ENCODE results near the gene LIMA1. TPM values are rescaled to one million over a fixed set of nuclear protein-coding genes. Genes with fewer than 3 reads are reported as not detected.

Gene LIMA1
- total and polyA plus RNA-seq, 2 donors, result 46.9 to 120 TPM

DNA sequence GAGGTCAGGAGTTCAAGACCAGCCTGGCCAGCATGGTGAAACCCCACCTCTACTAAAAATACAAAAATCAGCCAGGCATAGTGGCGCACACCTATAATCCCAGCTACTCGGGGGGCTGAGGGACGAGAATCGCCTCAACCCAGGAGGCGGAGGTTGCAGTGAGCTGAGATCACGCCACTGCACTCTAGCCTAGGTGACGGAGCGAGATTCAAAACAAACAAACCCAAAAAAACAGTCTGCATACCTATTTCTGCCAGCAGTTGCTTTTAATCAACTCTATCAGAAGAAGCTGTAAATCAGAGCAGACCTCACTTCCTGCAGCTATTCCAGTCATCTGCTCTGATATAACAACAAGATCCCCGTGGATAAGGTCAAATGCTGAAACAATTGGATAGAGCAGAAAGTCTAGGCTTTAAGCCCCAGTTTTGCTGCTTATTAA is 50.5 kb downstream of the LIMA1 start:
- no peak overlapping the region for H3K27ac ChIP-seq (ENCODE audit: low read depth in 1 of 2, low read length in 1 of 2)

DNA sequence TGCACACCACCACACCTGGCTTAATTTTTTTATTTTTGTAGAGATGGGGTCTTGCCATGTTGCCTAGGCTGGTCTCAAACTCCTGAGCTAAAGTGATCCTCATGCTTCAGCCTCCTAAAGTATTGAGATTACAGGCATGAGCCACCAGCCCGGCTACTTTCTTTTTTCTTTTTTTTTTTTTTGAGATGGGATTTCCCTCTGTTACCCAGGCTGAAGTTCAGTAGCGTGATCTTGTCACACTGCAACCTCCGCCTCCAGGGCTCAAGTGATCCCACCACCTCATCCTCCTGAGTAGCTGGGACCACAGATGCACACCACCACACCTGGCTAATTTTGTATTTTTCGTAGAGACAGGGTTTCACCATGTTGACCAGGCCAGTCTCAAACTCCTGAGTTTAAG is 51.1 kb downstream of the LIMA1 start:
- WGBS, result 91% methylated on average over 4 of the region's 4 CpGs
- Histone ChIP-seq H3K27ac (ENCODE audit: low read depth in 1 of 2, low read length in 1 of 2) (no peak overlapping the region), H3K4me1 (ENCODE audit: control insufficient read depth in 2 of 2, insufficient read depth in 2 of 2, low read length in 2 of 2) (no peaks in the 10 kb centered on the region), H3K4me3 (ENCODE audit: low read length in 2 of 2) (no peak overlapping the region), H3K36me3 (ENCODE audit: control insufficient read depth in 2 of 2, insufficient read depth in 2 of 2, low read length in 1 of 2) (no peaks in the 10 kb centered on the region), H3K9me3 (ENCODE audit: control insufficient read depth in 2 of 2, insufficient read depth in 1 of 2, low read length in 1 of 2) (no peaks in the 10 kb centered on the region), H3K27me3 (ENCODE audit: control insufficient read depth in 2 of 2, insufficient read depth in 1 of 2, low read length in 1 of 2) (no peaks in the 10 kb centered on the region)
- no peak for DNase-seq (ENCODE audit: low read depth in 6 of 9, low spot score in 9 of 9)

More for the DNA sequence above, 50.5 kb downstream of the LIMA1 start:
- no peaks in the 10 kb centered on the region for H3K4me1 ChIP-seq (ENCODE audit: control insufficient read depth in 2 of 2, insufficient read depth in 2 of 2, low read length in 2 of 2)
- no peaks in the 10 kb centered on the region for H3K27me3 ChIP-seq (ENCODE audit: control insufficient read depth in 2 of 2, insufficient read depth in 1 of 2, low read length in 1 of 2)
- no peak overlapping the region for H3K4me3 ChIP-seq (ENCODE audit: low read length in 2 of 2)
- H3K9me3 ChIP-seq (ENCODE audit: control insufficient read depth in 2 of 2, insufficient read depth in 1 of 2, low read length in 1 of 2), result no peaks in the 10 kb centered on the region
- no peak for DNase-seq (ENCODE audit: low read depth in 6 of 9, low spot score in 9 of 9)
- WGBS, result 91% methylated on average over 9 of the region's 9 CpGs
- no peaks in the 10 kb centered on the region for H3K36me3 ChIP-seq (ENCODE audit: control insufficient read depth in 2 of 2, insufficient read depth in 2 of 2, low read length in 1 of 2)

DNA sequence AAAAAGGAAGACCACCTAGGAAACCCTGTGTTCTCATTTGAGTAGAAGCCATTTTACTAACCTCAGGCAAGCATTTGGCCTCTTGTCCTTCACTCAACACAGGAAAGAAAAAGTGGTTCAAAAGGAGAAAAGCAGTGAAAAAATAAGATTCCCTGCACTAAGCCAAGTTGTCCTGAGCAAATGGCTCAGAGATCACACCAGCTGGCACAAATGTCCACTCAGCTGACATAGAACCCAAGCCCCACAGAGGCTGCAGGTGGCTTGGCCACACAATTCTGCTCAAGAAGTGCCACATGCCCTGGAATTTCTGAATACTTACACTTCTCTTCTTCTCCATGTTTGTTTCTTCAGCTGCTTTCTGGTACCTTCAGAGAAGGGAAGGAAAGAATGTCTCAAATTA is 52.0 kb downstream of the LIMA1 start:
- Histone ChIP-seq H3K36me3 (ENCODE audit: control insufficient read depth in 2 of 2, insufficient read depth in 2 of 2, low read length in 1 of 2) (no peaks in the 10 kb centered on the region), H3K4me3 (ENCODE audit: low read length in 2 of 2) (no peak overlapping the region), H3K4me1 (ENCODE audit: control insufficient read depth in 2 of 2, insufficient read depth in 2 of 2, low read length in 2 of 2) (no peaks in the 10 kb centered on the region), H3K27me3 (ENCODE audit: control insufficient read depth in 2 of 2, insufficient read depth in 1 of 2, low read length in 1 of 2) (no peaks in the 10 kb centered on the region), H3K9me3 (ENCODE audit: control insufficient read depth in 2 of 2, insufficient read depth in 1 of 2, low read length in 1 of 2) (no peaks in the 10 kb centered on the region), H3K27ac (ENCODE audit: low read depth in 1 of 2, low read length in 1 of 2) (no peak overlapping the region)
- no peak for DNase-seq (ENCODE audit: low read depth in 6 of 9, low spot score in 9 of 9)

DNA sequence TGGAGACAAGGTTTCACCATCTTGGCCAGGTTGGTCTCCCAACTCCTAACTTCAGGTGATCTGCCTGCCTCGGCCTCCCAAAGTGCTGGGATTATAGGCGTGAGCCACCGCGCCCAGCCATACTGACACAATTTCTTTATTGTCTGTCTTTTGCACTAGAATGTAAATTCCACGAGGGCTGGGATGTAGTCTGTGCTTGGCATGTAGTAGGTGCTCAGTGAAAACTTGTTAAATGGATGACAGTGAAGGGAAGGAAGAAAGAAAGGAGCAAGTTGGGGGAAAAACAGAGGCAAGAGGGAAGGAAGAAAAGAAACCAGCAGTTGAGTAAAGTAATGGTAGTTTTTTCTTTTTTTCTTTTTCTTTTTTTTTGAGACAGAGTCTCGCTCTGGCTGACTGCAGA is 53.1 kb downstream of the LIMA1 start:
- no peaks in the 10 kb centered on the region for H3K4me1 ChIP-seq (ENCODE audit: control insufficient read depth in 2 of 2, insufficient read depth in 2 of 2, low read length in 2 of 2)
- H3K9me3 ChIP-seq (ENCODE audit: control insufficient read depth in 2 of 2, insufficient read depth in 1 of 2, low read length in 1 of 2), result no peaks in the 10 kb centered on the region
- H3K36me3 ChIP-seq (ENCODE audit: control insufficient read depth in 2 of 2, insufficient read depth in 2 of 2, low read length in 1 of 2), result no peaks in the 10 kb centered on the region
- 98% methylated on average over 6 of the region's 6 CpGs for WGBS
- no peaks in the 10 kb centered on the region for H3K27me3 ChIP-seq (ENCODE audit: control insufficient read depth in 2 of 2, insufficient read depth in 1 of 2, low read length in 1 of 2)
- no peak for DNase-seq (ENCODE audit: low read depth in 6 of 9, low spot score in 9 of 9)
- H3K4me3 ChIP-seq (ENCODE audit: low read length in 2 of 2), result no peak overlapping the region
- H3K27ac ChIP-seq (ENCODE audit: low read depth in 1 of 2, low read length in 1 of 2), result no peak overlapping the region

DNA sequence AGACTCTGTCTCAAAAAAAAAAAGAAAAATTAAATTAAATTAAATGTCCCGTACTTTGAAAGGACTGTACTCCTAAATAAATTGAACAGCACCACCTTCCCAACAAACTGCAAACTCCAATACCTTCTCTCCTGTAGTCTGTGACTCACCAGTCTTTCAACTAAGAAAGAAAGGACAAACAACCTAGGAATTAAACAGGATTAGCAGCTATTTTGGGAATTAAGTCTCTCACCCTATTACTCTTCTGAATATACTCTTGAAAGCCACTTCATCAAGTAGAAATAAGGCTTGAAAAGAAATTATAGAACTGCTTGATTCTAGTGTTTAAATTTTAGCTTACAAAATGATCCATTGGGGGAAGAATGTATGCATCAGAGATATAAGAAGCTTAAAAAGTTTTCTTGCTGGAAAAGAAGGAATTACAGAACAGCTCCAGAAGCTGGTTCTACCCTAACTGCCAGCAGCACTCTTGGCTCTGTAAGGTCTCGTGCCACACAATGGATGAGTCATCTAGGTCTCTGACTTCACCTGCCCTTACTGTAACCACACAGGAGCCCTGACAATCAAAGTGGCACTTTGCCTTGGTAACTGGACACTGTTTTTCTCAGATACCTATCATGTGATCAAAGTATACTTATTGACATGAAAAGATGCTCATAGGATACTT is 59.2 kb downstream of the LIMA1 start:
- peaks cover 7 to 22% of the 10 kb centered on the region in 2 donors for H3K4me1 ChIP-seq (ENCODE audit: control insufficient read depth in 2 of 2, insufficient read depth in 2 of 2, low read length in 2 of 2)

DNA sequence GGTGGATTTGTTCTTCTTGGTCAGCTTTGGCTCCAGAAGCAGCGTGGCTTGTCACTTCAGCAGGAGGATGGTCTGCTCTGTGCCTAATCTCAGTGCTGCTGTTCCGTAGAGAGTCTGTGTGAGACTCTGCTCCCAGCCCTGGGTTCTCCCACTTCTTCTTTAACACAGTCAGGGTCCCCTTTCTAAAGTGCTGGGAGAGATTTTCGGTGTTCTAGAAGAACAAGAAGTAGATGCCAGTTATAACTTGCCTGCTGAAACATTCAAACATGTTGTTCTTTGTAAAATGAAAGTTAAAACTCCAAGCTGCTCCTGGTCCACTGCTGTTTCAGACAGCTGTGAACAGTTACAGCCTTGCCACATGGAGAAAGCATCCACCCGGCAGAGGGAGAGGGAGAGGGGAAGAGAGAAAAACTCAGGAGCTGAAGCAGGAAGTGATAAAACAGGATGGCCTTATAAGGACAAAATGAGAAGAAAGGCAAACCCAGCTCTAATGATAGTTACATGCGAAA is 61.0 kb downstream of the LIMA1 start:
- WGBS, result 12% methylated on average over 5 of the region's 5 CpGs
- no peaks in the 10 kb centered on the region for H3K27me3 ChIP-seq (ENCODE audit: control insufficient read depth in 2 of 2, insufficient read depth in 1 of 2, low read length in 1 of 2)
- H3K9me3 ChIP-seq (ENCODE audit: control insufficient read depth in 2 of 2, insufficient read depth in 1 of 2, low read length in 1 of 2), result no peaks in the 10 kb centered on the region
- DNase-seq (ENCODE audit: low read depth in 6 of 9, low spot score in 9 of 9), result peak in 7 of 9 donors; percentile 32 to 73 (median 42)
- peak overlapping the region; percentile 50 to 52 for H3K4me3 ChIP-seq (ENCODE audit: low read length in 2 of 2)
- peaks cover 7 to 26% of the 10 kb centered on the region in 2 donors for H3K4me1 ChIP-seq (ENCODE audit: control insufficient read depth in 2 of 2, insufficient read depth in 2 of 2, low read length in 2 of 2)
- H3K27ac ChIP-seq (ENCODE audit: low read depth in 1 of 2, low read length in 1 of 2), result peak overlapping the region; percentile 88 to 91
- no peaks in the 10 kb centered on the region for H3K36me3 ChIP-seq (ENCODE audit: control insufficient read depth in 2 of 2, insufficient read depth in 2 of 2, low read length in 1 of 2)

More for the DNA sequence above, 59.2 kb downstream of the LIMA1 start:
- Histone ChIP-seq H3K36me3 (ENCODE audit: control insufficient read depth in 2 of 2, insufficient read depth in 2 of 2, low read length in 1 of 2) (no peaks in the 10 kb centered on the region), H3K27ac (ENCODE audit: low read depth in 1 of 2, low read length in 1 of 2) (no peak overlapping the region), H3K27me3 (ENCODE audit: control insufficient read depth in 2 of 2, insufficient read depth in 1 of 2, low read length in 1 of 2) (no peaks in the 10 kb centered on the region), H3K9me3 (ENCODE audit: control insufficient read depth in 2 of 2, insufficient read depth in 1 of 2, low read length in 1 of 2) (no peaks in the 10 kb centered on the region), H3K4me3 (ENCODE audit: low read length in 2 of 2) (no peak overlapping the region)
- DNase-seq (ENCODE audit: low read depth in 6 of 9, low spot score in 9 of 9), result peak in 1 of 9 donors; percentile 21
- 88% methylated on average over 2 of the region's 2 CpGs for WGBS

DNA sequence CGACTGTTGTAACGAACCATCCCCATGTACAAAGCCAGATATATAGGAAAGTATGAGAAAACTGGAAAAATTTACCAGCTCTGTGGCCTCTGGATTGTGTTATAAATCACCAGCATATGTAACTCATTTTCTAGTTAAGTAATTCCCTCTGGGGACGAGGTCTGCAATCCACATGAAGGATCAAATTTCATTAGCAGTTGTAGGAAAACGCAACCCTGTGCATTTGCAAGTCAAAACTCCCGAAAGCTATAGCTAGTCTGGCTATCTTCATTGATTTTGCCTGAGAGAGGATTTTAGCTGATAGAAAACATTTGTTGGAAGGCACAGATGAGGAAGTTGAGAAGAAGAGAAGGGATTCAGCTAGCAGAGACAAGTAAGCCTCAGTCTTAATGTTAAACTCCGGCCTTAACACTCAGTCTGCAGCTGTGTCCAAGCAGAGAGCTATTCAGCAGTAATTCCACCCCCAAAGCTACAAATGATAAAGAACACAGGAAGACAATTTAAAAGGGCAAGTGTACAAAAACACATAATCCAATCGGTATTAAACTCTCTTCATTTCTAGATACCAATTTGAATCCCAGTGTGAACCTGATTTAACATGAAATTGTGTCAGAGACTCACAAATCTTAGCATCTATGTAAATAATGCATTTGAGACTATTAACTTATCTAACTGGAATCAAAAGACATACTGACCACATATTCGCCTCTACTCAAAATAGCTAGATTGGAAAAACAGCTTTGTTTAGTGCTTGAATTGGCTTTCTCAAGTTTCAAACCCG is 61.9 kb downstream of the LIMA1 start:
- DNase-seq (ENCODE audit: low read depth in 6 of 9, low spot score in 9 of 9), result peak in 2 of 9 donors; percentile 27 to 50
- WGBS, result 25% methylated on average over 9 of the region's 9 CpGs
- H3K36me3 ChIP-seq (ENCODE audit: control insufficient read depth in 2 of 2, insufficient read depth in 2 of 2, low read length in 1 of 2), result no peaks in the 10 kb centered on the region
- peak overlapping the region; percentile 80 to 88 for H3K27ac ChIP-seq (ENCODE audit: low read depth in 1 of 2, low read length in 1 of 2)
- peak overlapping the region; percentile 50 to 52 for H3K4me3 ChIP-seq (ENCODE audit: low read length in 2 of 2)
- H3K4me1 ChIP-seq (ENCODE audit: control insufficient read depth in 2 of 2, insufficient read depth in 2 of 2, low read length in 2 of 2), result peaks cover 7 to 26% of the 10 kb centered on the region in 2 donors
- H3K27me3 ChIP-seq (ENCODE audit: control insufficient read depth in 2 of 2, insufficient read depth in 1 of 2, low read length in 1 of 2), result no peaks in the 10 kb centered on the region
- no peaks in the 10 kb centered on the region for H3K9me3 ChIP-seq (ENCODE audit: control insufficient read depth in 2 of 2, insufficient read depth in 1 of 2, low read length in 1 of 2)

DNA sequence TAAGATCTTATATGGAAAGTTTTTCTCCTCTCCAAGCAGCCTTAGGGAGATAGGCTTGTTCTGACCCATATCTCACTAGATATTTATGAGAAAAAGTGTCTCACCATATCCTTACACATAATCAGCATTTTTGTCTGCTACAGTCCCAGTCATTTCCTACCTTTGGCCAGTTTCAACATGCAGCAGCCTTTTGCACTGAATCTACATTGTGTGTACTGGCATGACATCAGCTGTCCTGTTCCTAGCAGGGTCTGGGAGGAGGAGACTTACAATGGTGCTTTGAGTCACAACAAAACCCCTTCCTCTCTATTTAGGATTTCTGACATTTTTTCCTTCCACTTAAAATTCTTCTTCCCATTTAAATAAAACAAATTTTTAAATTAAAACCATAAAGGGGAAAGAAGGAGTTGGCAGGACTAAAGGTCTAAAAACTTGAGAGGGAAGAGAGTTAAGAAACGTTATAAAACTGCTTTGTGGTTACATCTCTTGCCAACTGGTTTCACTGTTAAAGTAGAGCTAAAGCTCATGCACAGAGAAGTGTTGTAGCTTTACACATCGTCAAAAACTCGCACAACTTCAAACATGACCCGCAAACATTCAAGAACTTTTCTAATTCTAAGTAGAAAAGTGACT is 62.8 kb downstream of the LIMA1 start:
- DNase-seq (ENCODE audit: low read depth in 6 of 9, low spot score in 9 of 9), result peak in 4 of 9 donors; percentile 12 to 62 (median 32)
- peak overlapping the region; percentile 64 to 88 for H3K27ac ChIP-seq (ENCODE audit: low read depth in 1 of 2, low read length in 1 of 2)

DNA sequence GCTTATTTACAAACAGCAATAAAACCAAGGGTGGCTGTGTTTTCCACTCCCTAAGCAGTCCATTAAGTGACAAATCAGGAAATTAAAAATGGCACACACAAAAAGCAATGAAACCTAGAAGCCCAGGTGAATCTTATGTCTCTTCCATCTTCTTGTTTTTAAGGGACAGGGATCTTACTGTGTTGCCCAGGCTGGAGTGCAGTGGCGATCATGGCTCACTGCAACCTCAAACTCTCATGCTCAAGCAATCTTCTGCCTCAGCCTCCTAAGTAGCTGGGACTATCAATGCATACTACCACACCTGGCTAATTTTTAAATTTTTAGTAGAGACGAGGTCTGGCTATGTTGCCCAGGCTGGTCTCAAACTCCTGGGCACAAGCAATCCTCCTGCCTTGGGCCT is 63.8 kb downstream of the LIMA1 start:
- DNase-seq (ENCODE audit: low read depth in 6 of 9, low spot score in 9 of 9), result no peak
- Histone ChIP-seq H3K4me3 (ENCODE audit: low read length in 2 of 2) (no peak overlapping the region), H3K27ac (ENCODE audit: low read depth in 1 of 2, low read length in 1 of 2) (no peak overlapping the region), H3K27me3 (ENCODE audit: control insufficient read depth in 2 of 2, insufficient read depth in 1 of 2, low read length in 1 of 2) (no peaks in the 10 kb centered on the region), H3K4me1 (ENCODE audit: control insufficient read depth in 2 of 2, insufficient read depth in 2 of 2, low read length in 2 of 2) (peaks cover 7 to 26% of the 10 kb centered on the region in 2 donors), H3K36me3 (ENCODE audit: control insufficient read depth in 2 of 2, insufficient read depth in 2 of 2, low read length in 1 of 2) (no peaks in the 10 kb centered on the region), H3K9me3 (ENCODE audit: control insufficient read depth in 2 of 2, insufficient read depth in 1 of 2, low read length in 1 of 2) (no peaks in the 10 kb centered on the region)
- 98% methylated on average over 2 of the region's 2 CpGs for WGBS

More for the DNA sequence above, 62.8 kb downstream of the LIMA1 start:
- H3K9me3 ChIP-seq (ENCODE audit: control insufficient read depth in 2 of 2, insufficient read depth in 1 of 2, low read length in 1 of 2), result no peaks in the 10 kb centered on the region
- WGBS, result 11% methylated on average over 4 of the region's 4 CpGs
- H3K4me1 ChIP-seq (ENCODE audit: control insufficient read depth in 2 of 2, insufficient read depth in 2 of 2, low read length in 2 of 2), result peaks cover 7 to 26% of the 10 kb centered on the region in 2 donors
- H3K4me3 ChIP-seq (ENCODE audit: low read length in 2 of 2), result peak overlapping the region; percentile 50 to 52
- no peaks in the 10 kb centered on the region for H3K36me3 ChIP-seq (ENCODE audit: control insufficient read depth in 2 of 2, insufficient read depth in 2 of 2, low read length in 1 of 2)
- H3K27me3 ChIP-seq (ENCODE audit: control insufficient read depth in 2 of 2, insufficient read depth in 1 of 2, low read length in 1 of 2), result no peaks in the 10 kb centered on the region

Measured in thymus (tissue), 11 donors.